Hematopoietic multipotent progenitor cell (in vitro differentiated cells): Measurements from ENCODE around the gene ABCC6. TPM values are rescaled to one million over a fixed set of nuclear protein-coding genes. Genes with fewer than 3 reads are reported as not detected.
"Not testable (repeated sequence)": the region's sequence is repeated elsewhere in the genome, so short reads cannot be mapped to it uniquely, and the experiment has no call there.

Experiments used
- DNase-seq, 3 donors: peaks; one replicate each; pipeline ENCODE4 v3.0.0-alpha.2; 2011 to 2015; ENCODE audit warnings: low read depth in 2 of 3, low spot score in 2 of 3
- total RNA-seq: library from RNA; depleted of rRNA; stranded (reverse); fragments of >200 nt; gene quantifications from one replicate; pipeline ENCODE4 v1.2.3, GENCODE V29; 2012

ABCC6 gene
- total RNA-seq, 1 donor: 1.6 TPM

DNA sequence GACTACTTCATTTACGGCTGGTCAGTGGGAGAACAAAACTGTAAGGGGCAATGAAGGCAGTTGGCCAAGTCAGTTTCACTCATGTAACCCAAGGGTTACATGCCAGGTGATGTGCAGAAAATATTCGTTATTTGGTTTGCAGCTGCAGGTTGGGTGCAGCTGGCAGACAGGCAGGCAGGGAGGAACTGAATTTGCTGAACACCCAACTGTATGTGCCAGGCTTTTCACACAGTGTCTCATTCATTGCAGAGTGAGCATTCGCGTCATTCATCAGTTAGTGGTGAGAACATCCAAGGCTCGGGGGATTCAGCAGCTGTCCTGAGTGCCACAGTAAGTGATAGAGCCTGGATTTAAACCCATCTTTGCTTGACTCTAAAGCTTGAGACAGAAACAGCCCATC, 59.7 kb downstream of the ABCC6 start:
- no peak for DNase-seq

DNA sequence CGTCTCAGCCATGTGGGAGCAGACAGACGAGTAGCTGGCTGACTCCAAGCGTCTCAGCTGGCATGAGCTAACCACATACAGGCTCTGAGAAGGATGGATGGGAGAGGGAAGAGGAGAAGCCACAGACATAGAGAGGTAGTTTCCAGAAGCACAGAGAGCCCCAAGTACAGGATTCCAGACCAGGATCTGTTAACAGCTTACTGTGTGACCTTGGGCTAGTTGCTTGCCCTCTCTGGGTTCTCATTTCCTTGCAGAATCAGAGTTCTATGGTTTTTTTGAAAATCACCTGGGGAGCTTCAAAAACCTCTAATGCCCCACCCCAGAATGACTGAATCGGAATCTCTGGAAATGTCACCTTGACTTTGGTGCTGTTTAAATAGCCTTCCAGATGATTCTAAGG, 60.2 kb downstream of the ABCC6 start:
- DNase-seq: no peak

DNA sequence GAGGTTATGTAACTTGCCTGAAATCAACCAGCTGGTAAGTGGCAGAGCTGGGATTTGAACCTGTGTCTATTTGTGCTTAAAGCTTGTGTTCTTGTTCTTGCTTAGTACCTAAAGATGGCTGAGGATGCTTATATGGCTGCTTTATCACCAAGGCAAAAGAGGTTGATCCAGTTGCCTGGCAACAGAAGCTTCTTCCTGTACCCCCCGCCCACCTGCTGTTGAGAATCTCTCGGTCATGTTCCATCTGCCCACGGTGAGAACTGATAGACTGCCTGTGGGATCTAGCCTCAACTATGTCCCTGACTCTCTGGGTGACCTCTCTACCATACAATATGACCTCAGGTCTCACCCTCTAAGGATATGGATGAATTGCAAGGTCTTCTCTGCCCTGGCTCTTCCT, 60.7 kb downstream of the ABCC6 start:
- no peak for DNase-seq

DNA sequence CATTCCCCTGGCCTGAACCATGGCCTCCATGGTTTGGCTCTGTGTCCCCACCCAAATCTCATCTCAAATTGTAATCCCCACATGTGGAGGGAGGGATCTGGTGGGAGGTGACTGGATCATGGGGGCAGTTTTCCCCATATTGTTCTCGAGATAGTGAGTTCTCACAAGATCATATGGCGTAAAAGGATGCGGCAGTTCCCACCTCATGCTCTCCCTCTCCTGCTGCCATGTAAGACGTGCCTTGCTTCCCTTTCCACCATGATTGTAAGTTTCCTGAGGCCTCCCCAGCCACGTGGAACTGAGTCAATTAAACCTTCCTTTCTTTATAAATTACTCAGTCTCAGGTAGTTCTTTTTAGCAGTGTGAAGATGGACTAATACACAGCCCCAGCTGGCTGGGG, 61.5 kb downstream of the ABCC6 start:
- not testable (repeated sequence) for DNase-seq

DNA sequence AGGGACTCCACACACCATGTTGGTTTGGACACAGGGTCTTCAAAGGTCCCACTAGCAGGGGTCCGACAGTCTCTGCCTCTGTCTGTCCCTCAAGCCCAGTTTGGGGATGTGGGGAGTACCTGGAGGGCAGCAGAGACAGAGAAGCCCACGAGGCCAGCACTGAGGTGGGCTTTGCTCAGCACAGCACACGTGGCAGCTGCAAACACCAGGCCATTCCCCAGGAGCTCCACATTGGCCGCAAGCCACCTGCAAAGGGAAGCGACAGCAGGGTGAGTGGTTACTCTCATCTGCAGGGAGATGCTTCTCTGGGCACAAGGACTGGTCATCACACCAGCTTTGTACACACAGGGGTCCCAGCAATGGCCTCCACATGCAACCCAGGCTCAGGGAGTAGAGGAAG, 62.0 kb downstream of the ABCC6 start:
- no peak for DNase-seq

DNA sequence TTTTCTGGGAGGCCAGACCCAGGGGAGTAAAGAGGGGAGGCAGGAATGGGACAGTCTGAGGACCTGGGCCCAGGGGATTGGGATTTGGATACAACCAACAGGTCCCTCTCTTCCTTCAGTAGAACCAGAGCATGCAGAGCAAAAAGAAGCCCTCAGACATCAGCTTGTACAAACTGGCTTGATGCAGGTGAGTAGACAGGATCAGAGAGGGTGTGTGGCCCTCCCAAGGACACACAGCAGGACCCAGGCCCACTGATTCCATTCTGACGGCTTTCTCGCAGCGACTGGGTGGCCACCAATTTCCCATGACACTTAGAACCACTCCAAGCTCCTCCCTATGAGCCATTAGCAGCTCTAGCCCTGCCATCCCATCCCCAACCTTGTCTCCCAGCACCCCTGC, 63.6 kb downstream of the ABCC6 start:
- DNase-seq: no peak

DNA sequence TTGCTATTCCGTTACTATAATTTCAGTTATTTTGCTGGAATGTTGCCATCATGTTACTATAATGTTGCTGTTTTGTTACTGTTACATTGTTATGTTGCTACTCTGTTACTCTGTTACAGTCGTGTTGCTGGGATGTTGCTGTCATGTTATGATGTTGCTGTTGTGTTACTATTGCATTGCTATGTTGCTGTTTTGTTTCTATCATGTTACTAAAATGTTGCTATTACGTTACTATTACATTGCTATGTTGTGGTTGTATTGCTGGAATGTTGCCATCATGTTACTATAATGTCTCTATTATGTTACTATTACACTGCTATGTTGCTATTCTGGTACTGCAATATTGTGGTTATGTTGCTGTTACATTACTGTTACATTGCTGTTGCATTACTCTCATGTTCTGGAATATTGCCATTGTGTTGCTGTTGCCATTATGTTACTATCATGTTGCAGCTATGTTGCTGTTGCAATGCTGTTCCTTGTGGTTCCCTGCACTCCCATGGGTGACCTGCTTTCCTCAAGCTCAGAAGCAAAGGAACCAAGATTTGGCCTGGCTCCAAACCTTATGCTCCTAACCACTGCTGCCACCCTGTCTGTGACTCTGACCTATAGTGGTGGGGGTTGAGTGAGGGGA, 64.4 kb downstream of the ABCC6 start:
- DNase-seq: peak in 1 of 3 donors; percentile 26

DNA sequence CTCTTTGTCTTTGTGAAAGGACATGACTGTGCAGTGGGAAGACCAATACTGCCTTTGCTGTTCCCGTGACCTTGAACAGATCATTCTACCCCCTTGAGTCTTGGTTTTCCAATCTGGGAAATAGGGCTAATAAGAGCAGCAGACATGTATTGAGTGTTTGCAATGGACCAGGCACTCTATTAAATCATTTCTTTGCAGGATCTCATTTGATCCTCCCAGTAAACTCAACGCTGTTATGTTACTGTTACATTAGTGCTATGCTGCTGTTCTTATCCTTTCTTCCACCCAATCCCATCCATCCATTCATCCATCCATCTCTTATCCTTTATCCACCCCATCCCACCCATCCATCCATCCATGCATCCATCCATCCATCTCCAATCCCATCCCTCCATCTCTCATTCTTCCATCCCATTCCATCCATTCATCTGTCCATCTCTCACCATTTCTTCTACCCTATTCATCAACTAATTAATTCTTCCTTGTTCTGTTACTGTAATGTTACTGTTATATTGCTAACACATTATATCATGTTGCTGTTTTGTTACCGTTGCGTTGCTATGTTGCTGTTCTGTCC, 65.1 kb downstream of the ABCC6 start:
- no peak for DNase-seq

- DNase-seq: no peak
These were observed 66.1 kb downstream of the ABCC6 start for GRCh38 chr16:16157166-16157565.

- DNase-seq: no peak
These were observed 68.1 kb downstream of the ABCC6 start for GRCh38 chr16:16155234-16155633.

- DNase-seq: peak in 2 of 3 donors; percentile 31 to 34
These were observed 68.9 kb downstream of the ABCC6 start for GRCh38 chr16:16154281-16154951.

GRCh38 chr16:16153000-16153399, 70.3 kb downstream of the ABCC6 start:
- not testable (repeated sequence) for DNase-seq

DNA sequence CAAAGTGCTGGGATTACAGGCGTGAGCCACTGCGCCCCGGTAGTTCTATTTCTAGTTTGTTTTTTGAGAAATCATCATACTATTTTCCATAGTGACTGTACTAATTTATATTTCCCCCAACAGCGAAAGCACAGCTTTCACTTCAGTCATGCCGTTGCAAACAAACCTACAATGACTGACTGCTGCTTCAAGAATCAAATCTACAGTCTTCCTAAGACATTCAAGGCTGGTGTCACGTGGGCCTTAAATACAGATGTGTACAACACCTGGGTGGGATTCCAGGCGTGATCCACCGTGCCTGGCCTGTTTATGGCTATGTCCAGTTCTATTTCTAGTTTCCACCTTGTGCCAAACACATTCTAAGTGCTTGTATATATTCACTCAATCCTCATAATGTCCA, 72.0 kb downstream of the ABCC6 start:
- no peak for DNase-seq

GRCh38 chr16:16150878-16151152, 72.5 kb downstream of the ABCC6 start:
- no peak for DNase-seq

DNA sequence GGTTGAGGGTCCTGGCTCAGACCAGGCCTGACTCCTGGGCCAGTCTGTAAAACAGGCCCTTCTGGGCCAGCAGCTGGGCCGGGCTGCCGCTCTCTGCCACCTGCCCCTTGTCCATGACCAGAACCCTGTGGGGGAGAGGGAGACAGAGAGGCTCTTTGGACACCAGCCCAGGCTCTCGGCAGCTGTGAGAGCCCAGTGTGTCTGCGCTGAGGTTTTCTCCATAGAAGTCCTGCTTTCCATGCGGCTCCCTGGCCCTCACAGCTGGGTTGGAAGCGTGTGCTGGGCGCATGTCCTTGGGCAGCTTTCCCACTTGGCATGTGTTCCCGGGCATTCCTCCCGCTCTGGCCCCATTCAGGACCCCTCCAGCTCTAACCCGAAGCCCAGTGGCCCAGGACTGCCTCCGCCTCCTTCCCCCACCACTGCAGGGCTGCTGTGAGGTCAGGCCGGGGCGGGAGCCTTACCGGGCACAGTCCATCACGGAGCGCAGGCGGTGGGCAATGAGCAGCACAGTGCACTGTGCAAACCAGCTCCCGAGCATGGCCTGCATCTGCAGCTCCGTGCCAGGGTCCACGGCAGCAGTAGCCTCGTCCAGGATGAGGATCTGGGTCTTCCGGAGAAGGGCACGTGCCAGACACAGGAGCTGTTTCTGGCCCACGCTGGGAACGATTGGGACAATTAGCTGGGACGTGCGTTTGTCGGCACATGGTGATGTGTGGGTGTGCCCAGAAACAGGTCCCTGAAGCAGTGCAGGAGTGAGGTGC, 73.0 kb downstream of the ABCC6 start:
- no peak for DNase-seq

- DNase-seq: no peak
These were observed 73.6 kb downstream of the ABCC6 start for GRCh38 chr16:16149710-16150116.

- DNase-seq: no peak
These were observed 74.5 kb downstream of the ABCC6 start for GRCh38 chr16:16148755-16149154.

DNA sequence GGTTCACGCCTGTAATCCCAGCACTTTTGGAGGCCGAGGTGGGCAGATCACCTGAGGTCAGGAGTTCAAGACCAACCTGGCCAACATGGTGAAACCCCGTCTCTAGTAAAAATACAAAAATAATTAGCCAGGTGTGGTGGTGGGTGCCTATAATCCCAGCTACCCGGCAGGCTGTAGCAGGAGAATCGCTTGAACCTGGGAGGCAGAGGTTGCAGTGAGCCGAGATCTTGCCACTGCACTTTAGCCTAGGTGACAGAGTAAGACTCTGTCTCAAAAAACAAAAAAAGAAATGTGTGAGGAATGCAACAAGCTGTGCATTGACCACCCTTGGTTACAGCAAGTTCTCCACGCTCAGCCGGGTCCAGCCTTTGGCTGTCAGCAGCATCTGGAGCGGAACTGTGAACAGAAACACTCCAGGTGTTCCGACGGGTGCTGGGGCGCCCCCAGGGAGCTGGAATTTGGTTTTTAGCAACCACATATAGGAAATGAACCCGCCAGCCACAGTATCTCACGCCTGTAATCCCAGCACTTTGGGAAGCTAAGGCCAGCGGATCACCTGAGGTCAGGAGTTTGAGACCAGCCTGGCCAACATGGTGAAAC, 75.2 kb downstream of the ABCC6 start:
- DNase-seq: not testable (repeated sequence)

DNA sequence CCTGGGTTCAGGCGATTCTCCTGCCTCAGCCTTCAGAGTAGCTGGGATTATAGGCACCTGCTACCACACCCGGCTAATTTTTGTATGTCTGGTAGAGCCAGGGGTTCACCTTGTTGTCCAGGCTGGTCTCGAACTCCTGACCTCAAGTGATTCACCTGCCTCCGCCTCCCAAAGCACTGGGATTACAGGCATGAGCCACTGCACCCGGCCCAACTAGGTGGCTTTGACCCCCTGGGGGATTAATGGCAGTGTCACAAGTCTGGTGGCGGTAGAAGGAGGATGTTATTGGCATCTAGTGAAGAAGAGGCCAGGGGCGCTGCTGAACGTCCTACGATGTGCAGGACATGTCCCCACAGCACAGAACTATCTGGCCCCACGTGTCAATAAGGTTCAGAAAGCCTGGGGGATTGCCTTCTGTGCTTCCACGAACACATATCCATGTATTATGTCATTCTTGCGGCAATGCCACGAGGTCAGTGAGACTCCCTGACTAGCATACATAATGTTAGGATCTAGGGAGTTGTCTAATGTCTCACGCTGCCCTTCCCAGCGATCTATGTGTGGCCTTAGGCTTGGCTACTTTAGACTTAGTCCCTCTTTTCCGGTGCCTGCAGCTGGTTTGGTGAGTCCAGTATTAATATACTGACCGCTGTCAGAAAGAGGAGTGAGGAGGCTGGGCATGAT, 75.8 kb downstream of the ABCC6 start:
- no peak for DNase-seq

DNA sequence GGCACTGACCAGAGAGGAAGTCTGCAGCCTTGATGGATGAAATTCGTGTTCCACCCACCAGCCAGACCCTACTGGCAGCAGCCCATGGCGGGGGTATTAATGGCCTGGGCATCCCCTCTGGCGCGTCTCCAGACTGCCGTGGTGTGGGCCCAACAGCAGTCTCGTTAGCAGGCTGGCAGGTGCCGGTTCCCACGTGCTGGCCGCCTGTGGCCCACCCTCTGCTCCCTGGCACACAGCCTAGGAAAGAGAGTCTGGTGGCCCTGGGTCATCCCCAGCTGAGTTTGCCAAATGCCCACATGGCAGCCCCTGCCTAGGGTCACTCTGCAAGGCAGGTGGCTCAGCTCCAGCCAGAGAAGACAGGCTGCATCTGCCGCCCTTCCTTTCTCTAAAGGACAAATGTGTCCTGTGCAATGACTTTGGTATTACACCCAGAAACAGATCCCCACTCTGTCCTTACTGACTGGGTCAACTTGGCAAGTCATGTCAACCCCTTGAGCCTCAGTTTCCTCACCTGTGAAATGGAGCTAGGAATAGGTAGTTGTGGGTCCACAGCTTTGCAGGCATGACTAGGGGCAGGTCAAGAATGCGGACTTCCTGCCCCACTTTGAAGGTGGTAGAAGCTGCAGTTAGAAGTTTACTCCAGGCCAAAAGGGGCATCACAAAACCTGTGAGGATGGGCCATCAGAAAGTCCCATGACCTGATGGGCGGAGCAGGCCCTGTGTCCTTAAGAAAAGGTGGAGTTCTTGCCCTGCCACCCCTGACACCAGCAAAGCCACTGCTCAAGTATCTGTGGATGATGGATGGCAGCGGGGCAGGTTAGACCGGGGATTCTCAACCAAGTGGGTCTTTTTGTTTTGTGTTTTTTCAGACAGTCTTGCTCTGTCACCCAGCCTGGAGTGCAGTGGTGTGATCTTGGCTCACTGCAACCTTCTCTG, 76.6 kb downstream of the ABCC6 start:
- DNase-seq: no peak
